HepG2 (cell line): ENCODE measurements around the gene PGAP3. TPM values are rescaled to one million over a fixed set of nuclear protein-coding genes. Genes with fewer than 3 reads are reported as not detected.

Experiments used
- AHR ChIP-seq: IDR thresholded peaks from 2 replicates; pipeline ENCODE4 v1.6.1; 2018; ENCODE audit warnings: missing genetic modification reagents, missing compliant biosample characterization
- ERF ChIP-seq: IDR thresholded peaks from 2 replicates; pipeline ENCODE4 v1.6.1; 2018; ENCODE audit warnings: missing biosample characterization, missing genetic modification reagents
- HES4 ChIP-seq: sonication (generic); formaldehyde crosslinking; IDR thresholded peaks from 2 replicates; pipeline ENCODE4 v1.9.0; 2021; ENCODE audit warnings: mild to moderate bottlenecking, missing genetic modification reagents, borderline replicate concordance
- HOXA5 ChIP-seq: sonication (generic); formaldehyde crosslinking; IDR thresholded peaks from 2 replicates; pipeline ENCODE4 v1.4.0; 2020; ENCODE audit warnings: missing genetic modification reagents
- MED13 ChIP-seq: sonication (generic); formaldehyde crosslinking; IDR thresholded peaks from 2 replicates; pipeline ENCODE4 v1.5.0; 2020; ENCODE audit warnings: missing genetic modification reagents
- NR2C2 ChIP-seq: sonication (generic); formaldehyde crosslinking; IDR thresholded peaks from 2 replicates; pipeline ENCODE4 v1.4.0; 2020; ENCODE audit warnings: missing genetic modification reagents, mild to moderate bottlenecking, moderate library complexity, borderline replicate concordance
- RXRA ChIP-seq: sonication (generic); formaldehyde crosslinking; IDR thresholded peaks from 2 replicates; pipeline ENCODE4 v1.5.1; 2020; ENCODE audit warnings: missing genetic modification reagents
- SMAD1 ChIP-seq: sonication (generic); formaldehyde crosslinking; IDR thresholded peaks from 2 replicates; pipeline ENCODE4 v1.4.0; 2020; ENCODE audit warnings: missing genetic modification reagents, low read depth, mild to moderate bottlenecking, borderline replicate concordance
- SP5 ChIP-seq: IDR thresholded peaks from 2 replicates; pipeline ENCODE4 v1.6.1; 2016; ENCODE audit warnings: low read depth, borderline replicate concordance
- ZFX ChIP-seq: sonication (generic); formaldehyde crosslinking; IDR thresholded peaks from 2 replicates; pipeline ENCODE4 v1.4.0; 2020; ENCODE audit warnings: mild to moderate bottlenecking, low read depth, missing genetic modification reagents, moderate library complexity
- ZNF317 ChIP-seq: sonication (generic); formaldehyde crosslinking; IDR thresholded peaks from 2 replicates; pipeline ENCODE4 v1.5.0; 2020; ENCODE audit warnings: mild to moderate bottlenecking, missing genetic modification reagents
- ZNF383 ChIP-seq: sonication (generic); formaldehyde crosslinking; IDR thresholded peaks from 2 replicates; pipeline ENCODE4 v1.4.0; 2020; ENCODE audit warnings: missing genetic modification reagents, mild to moderate bottlenecking, borderline replicate concordance
- ZNF44 ChIP-seq: sonication (generic); formaldehyde crosslinking; IDR thresholded peaks from 2 replicates; pipeline ENCODE4 v1.5.1; 2020; ENCODE audit warnings: mild to moderate bottlenecking, missing genetic modification reagents
- ZNF605 ChIP-seq: sonication (generic); formaldehyde crosslinking; IDR thresholded peaks from 2 replicates; pipeline ENCODE4 v1.8.0; 2022; ENCODE audit warnings: mild to moderate bottlenecking, missing genetic modification reagents
- ZNF678 ChIP-seq: sonication (generic); formaldehyde crosslinking; IDR thresholded peaks from 2 replicates; pipeline ENCODE4 v1.4.0; 2020; ENCODE audit warnings: mild to moderate bottlenecking, missing genetic modification reagents
- ZNF773 ChIP-seq: sonication (generic); formaldehyde crosslinking; IDR thresholded peaks from 2 replicates; pipeline ENCODE4 v1.4.0; 2020; ENCODE audit warnings: missing genetic modification reagents, borderline replicate concordance
- ZNF879 ChIP-seq: sonication (generic); formaldehyde crosslinking; IDR thresholded peaks from 2 replicates; pipeline ENCODE4 v1.8.1; 2023; ENCODE audit warnings: missing genetic modification reagents
- polyA plus RNA-seq, 8 experiments: library from polyadenylated mRNA; depleted of rRNA in 3 of 8; stranded (reverse) in 7 of 8; unstranded in 1 of 8; fragments of >200 nt; fragmentation: Illumina TruSeq in 4 of 8; extraction: Trizol in 4 of 8; gene quantifications; 2 replicates each; pipeline versions ENCODE4 v1.2.1 to v1.2.3, GENCODE V29; 2011 to 2016; ENCODE audit warnings: low read depth in 4 of 8, missing spikeins in 1 of 8, mixed read lengths in 1 of 8; ENCODE audit not compliant: insufficient read depth in 1 of 8
- total RNA-seq, 5 experiments: library from RNA; depleted of rRNA; stranded (reverse); fragments of >200 nt; fragmentation: Illumina TruSeq; extraction: Trizol; gene quantifications; 2 replicates each; pipeline ENCODE4 v1.2.3, GENCODE V29; 2016; ENCODE audit warnings: low read depth in 1 of 5
- TF ChIP-seq, protein P1 (sequence below): sonication (generic); formaldehyde crosslinking; IDR thresholded peaks from 2 replicates; pipeline ENCODE4 v1.4.0; 2020; ENCODE audit warnings: missing genetic modification reagents
- TF ChIP-seq, protein P2 (sequence below): sonication (generic); formaldehyde crosslinking; IDR thresholded peaks from 2 replicates; pipeline ENCODE4 v1.4.0; 2020; ENCODE audit warnings: missing genetic modification reagents
- TF ChIP-seq, protein P3 (sequence below): sonication (generic); formaldehyde crosslinking; IDR thresholded peaks from 2 replicates; pipeline ENCODE4 v1.4.0; 2020; ENCODE audit warnings: missing genetic modification reagents
- TF ChIP-seq, protein P4 (sequence below): sonication (generic); formaldehyde crosslinking; IDR thresholded peaks from 2 replicates; pipeline ENCODE4 v1.4.0; 2020; ENCODE audit warnings: missing genetic modification reagents, low read depth, mild to moderate bottlenecking, borderline replicate concordance

The PGAP3 gene
- total and polyA plus RNA-seq, 2 of the 13 experiments (the other 11 are each of a cell fraction or from before 2014, with no cell fraction given): 11.9 to 14.6 TPM

DNA sequence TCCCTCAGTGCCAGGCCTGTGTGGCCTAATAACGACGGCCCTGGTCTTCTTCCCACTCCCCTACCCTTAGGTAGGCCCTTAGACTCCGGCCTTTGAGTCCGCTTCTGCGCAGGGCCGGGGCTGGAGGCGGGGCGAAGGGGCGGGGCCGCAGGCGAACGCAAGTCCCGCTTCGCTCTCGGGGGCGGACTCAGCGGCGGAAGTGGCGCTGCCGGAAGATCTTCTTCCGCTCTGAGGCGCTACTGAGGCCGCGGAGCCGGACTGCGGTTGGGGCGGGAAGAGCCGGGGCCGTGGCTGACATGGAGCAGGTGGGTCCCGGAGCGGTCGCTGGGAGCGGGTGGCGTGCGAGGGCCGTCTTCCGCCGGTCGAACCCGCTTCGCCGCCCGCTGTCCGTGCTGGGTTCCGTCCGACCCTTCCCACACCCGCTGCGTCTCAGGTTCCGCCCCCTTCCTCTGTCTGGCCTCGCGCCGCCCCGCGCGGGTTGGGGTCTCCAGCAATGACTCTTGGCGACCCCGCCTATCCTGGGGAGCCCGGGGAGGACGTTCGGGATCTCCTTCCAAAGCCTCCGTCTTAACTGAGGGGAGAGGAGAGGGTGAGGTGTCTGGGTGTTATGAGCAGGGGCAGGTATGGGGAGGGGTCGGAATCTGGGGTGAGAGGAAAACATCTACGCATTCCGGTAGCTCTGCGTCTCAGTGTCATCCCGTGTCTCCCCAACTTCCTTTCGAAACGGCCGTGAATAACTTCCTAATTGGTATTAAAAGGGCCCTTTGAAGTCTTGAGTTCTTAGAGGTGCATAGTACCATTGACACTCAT is 50.7 kb downstream of the PGAP3 start, which contains the start of gene STARD3 (continued):
- TF ChIP-seq, protein P1, sequence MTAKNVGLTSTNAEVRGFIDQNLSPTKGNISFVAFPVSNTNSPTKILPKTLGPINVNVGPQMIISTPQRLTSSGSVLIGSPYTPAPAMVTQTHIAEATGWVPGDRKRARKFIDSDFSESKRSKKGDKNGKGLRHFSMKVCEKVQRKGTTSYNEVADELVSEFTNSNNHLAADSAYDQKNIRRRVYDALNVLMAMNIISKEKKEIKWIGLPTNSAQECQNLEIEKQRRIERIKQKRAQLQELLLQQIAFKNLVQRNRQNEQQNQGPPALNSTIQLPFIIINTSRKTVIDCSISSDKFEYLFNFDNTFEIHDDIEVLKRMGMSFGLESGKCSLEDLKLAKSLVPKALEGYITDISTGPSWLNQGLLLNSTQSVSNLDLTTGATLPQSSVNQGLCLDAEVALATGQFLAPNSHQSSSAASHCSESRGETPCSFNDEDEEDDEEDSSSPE (CRISPR knock-in tag): peak; percentile 84
- peak; percentile 39 for TF ChIP-seq AHR (CRISPR knock-in tag)
- TF ChIP-seq, protein P2, sequence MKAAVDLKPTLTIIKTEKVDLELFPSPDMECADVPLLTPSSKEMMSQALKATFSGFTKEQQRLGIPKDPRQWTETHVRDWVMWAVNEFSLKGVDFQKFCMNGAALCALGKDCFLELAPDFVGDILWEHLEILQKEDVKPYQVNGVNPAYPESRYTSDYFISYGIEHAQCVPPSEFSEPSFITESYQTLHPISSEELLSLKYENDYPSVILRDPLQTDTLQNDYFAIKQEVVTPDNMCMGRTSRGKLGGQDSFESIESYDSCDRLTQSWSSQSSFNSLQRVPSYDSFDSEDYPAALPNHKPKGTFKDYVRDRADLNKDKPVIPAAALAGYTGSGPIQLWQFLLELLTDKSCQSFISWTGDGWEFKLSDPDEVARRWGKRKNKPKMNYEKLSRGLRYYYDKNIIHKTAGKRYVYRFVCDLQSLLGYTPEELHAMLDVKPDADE: no peak
- TF ChIP-seq SP5: peak; percentile 87
- TF ChIP-seq, protein P3, sequence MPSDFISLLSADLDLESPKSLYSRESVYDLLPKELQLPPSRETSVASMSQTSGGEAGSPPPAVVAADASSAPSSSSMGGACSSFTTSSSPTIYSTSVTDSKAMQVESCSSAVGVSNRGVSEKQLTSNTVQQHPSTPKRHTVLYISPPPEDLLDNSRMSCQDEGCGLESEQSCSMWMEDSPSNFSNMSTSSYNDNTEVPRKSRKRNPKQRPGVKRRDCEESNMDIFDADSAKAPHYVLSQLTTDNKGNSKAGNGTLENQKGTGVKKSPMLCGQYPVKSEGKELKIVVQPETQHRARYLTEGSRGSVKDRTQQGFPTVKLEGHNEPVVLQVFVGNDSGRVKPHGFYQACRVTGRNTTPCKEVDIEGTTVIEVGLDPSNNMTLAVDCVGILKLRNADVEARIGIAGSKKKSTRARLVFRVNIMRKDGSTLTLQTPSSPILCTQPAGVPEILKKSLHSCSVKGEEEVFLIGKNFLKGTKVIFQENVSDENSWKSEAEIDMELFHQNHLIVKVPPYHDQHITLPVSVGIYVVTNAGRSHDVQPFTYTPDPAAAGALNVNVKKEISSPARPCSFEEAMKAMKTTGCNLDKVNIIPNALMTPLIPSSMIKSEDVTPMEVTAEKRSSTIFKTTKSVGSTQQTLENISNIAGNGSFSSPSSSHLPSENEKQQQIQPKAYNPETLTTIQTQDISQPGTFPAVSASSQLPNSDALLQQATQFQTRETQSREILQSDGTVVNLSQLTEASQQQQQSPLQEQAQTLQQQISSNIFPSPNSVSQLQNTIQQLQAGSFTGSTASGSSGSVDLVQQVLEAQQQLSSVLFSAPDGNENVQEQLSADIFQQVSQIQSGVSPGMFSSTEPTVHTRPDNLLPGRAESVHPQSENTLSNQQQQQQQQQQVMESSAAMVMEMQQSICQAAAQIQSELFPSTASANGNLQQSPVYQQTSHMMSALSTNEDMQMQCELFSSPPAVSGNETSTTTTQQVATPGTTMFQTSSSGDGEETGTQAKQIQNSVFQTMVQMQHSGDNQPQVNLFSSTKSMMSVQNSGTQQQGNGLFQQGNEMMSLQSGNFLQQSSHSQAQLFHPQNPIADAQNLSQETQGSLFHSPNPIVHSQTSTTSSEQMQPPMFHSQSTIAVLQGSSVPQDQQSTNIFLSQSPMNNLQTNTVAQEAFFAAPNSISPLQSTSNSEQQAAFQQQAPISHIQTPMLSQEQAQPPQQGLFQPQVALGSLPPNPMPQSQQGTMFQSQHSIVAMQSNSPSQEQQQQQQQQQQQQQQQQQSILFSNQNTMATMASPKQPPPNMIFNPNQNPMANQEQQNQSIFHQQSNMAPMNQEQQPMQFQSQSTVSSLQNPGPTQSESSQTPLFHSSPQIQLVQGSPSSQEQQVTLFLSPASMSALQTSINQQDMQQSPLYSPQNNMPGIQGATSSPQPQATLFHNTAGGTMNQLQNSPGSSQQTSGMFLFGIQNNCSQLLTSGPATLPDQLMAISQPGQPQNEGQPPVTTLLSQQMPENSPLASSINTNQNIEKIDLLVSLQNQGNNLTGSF (CRISPR knock-in tag): peak; percentile 29; the same call in 1 of the 2 replicates
- no peak for TF ChIP-seq ZNF773
- peak; percentile 84 for TF ChIP-seq MED13 (CRISPR knock-in tag)
- TF ChIP-seq ZNF383 (CRISPR knock-in tag): 0 out of 2 replicates have a peak, but pooled peaks have one; percentile 22
- peak; percentile 85 for TF ChIP-seq ZNF317 (CRISPR knock-in tag)
- peak; percentile 63; the same call in 1 of the 2 replicates for TF ChIP-seq RXRA
- TF ChIP-seq, protein P4, sequence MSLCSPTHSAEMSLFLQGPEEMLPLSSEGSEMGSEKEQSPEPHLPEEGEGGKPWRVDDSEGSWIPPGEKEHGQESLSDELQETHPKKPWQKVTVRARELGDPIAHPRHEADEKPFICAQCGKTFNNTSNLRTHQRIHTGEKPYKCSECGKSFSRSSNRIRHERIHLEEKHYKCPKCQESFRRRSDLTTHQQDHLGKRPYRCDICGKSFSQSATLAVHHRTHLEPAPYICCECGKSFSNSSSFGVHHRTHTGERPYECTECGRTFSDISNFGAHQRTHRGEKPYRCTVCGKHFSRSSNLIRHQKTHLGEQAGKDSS (CRISPR knock-in tag): peak; percentile 95; the same call in 1 of the 2 replicates
- peak; percentile 71 for TF ChIP-seq ZNF605 (CRISPR knock-in tag)
- peak; percentile 91 for TF ChIP-seq NR2C2 (CRISPR knock-in tag)
- TF ChIP-seq HOXA5 (CRISPR knock-in tag): peak; percentile 71; the same call in 1 of the 2 replicates
- TF ChIP-seq ZNF678 (CRISPR knock-in tag): 0 out of 2 replicates have a peak, but pooled peaks have one; percentile 55
- TF ChIP-seq HES4 (CRISPR knock-in tag): 0 out of 2 replicates have a peak, but pooled peaks have one; percentile 24
- TF ChIP-seq ZFX (CRISPR knock-in tag): peak; percentile 99
- peak; percentile 81; the same call in 1 of the 2 replicates for TF ChIP-seq SMAD1 (CRISPR knock-in tag)
- TF ChIP-seq ZNF44: 0 out of 2 replicates have a peak, but pooled peaks have one; percentile 10
- peak; percentile 65; the same call in 1 of the 2 replicates for TF ChIP-seq ERF (CRISPR knock-in tag)
- TF ChIP-seq ZNF879 (CRISPR knock-in tag): no peak
